ENCODE measurements around the gene RIOX2.

- TF ChIP-seq EZH2phosphoT487 (IDR thresholded peaks at IDR 0.05; ENCODE audit: insufficient read depth, low read depth) (no peak), EZH2 (IDR thresholded peaks at IDR 0.05; ENCODE audit: insufficient read depth, poor library complexity, severe bottlenecking) (no peak)
These were observed 41.4 kb upstream of the RIOX2 start for GRCh38 chr3:98013411-98014267.

Data from GM23248 (cell line).